Measurements from ENCODE around the gene MVD.
"Not testable (repeated sequence)": the region's sequence is repeated elsewhere in the genome, so short reads cannot be mapped to it uniquely, and the experiment has no call there.

The MVD gene

GRCh38 chr16:88673716-88674379 lies 11.0 kb upstream of the MVD start:
- H3K4me2 ChIP-seq (ENCODE audit: low read depth, low read length, poor library complexity, severe bottlenecking): no peak overlapping the region
- no peak overlapping the region for H3K9ac ChIP-seq (ENCODE audit: low read length)
- no peaks in the 10 kb centered on the region for H3F3A ChIP-seq (ENCODE audit: insufficient read depth)
- H3K79me2 ChIP-seq (ENCODE audit: insufficient read depth, low read length): no peaks in the 10 kb centered on the region
- no peak overlapping the region for H3K4me3 ChIP-seq (ENCODE audit: insufficient read depth, low read length, poor library complexity, severe bottlenecking)
- H3K36me3 ChIP-seq (ENCODE audit: low read length): no peaks in the 10 kb centered on the region
- H3K9me3 ChIP-seq (ENCODE audit: insufficient read depth, low read length): no peaks in the 10 kb centered on the region
- H3K27ac ChIP-seq (ENCODE audit: low read depth, low read length): no peak overlapping the region
- H3K27me3 ChIP-seq (ENCODE audit: low read length): no peaks in the 10 kb centered on the region
- H2AFZ ChIP-seq (ENCODE audit: low read depth, low read length, severe bottlenecking): no peak overlapping the region
- H4K20me1 ChIP-seq (ENCODE audit: low read depth, low read length): no peaks in the 10 kb centered on the region
- no peak for TF ChIP-seq EZH2phosphoT487 (conservative IDR thresholded peaks at IDR 0.05; ENCODE audit: low read length)
- H3K9me2 ChIP-seq (replicated peaks; ENCODE audit: insufficient read depth, low read length): no peaks in the 10 kb centered on the region

GRCh38 chr16:88672776-88673175 lies 9.9 kb upstream of the MVD start:
- Histone ChIP-seq H3K9ac (ENCODE audit: low read length) (no peak overlapping the region), H4K20me1 (ENCODE audit: low read depth, low read length) (no peaks in the 10 kb centered on the region), H3K36me3 (ENCODE audit: low read length) (no peaks in the 10 kb centered on the region), H3K4me3 (ENCODE audit: insufficient read depth, low read length, poor library complexity, severe bottlenecking) (no peak overlapping the region), H3K9me3 (ENCODE audit: insufficient read depth, low read length) (no peaks in the 10 kb centered on the region), H3K79me2 (ENCODE audit: insufficient read depth, low read length) (no peaks in the 10 kb centered on the region), H3K27me3 (ENCODE audit: low read length) (no peaks in the 10 kb centered on the region), H3F3A (ENCODE audit: insufficient read depth) (no peaks in the 10 kb centered on the region), H2AFZ (ENCODE audit: low read depth, low read length, severe bottlenecking) (no peak overlapping the region), H3K9me2 (replicated peaks; ENCODE audit: insufficient read depth, low read length) (no peaks in the 10 kb centered on the region), H3K4me2 (ENCODE audit: low read depth, low read length, poor library complexity, severe bottlenecking) (no peak overlapping the region), H3K27ac (ENCODE audit: low read depth, low read length) (no peak overlapping the region)
- TF ChIP-seq EZH2phosphoT487 (conservative IDR thresholded peaks at IDR 0.05; ENCODE audit: low read length): no peak
- no peak for TF ChIP-seq CTCF (IDR thresholded peaks at IDR 0.05; ENCODE audit: insufficient read depth, low read length, poor library complexity, severe bottlenecking)

- Histone ChIP-seq H3K4me3 (ENCODE audit: insufficient read depth, low read length, poor library complexity, severe bottlenecking) (no peak overlapping the region), H3K9me2 (replicated peaks; ENCODE audit: insufficient read depth, low read length) (no peaks in the 10 kb centered on the region), H3K9me3 (ENCODE audit: insufficient read depth, low read length) (no peaks in the 10 kb centered on the region), H3K36me3 (ENCODE audit: low read length) (no peaks in the 10 kb centered on the region), H3K27ac (ENCODE audit: low read depth, low read length) (no peak overlapping the region), H3K79me2 (ENCODE audit: insufficient read depth, low read length) (no peaks in the 10 kb centered on the region), H3K27me3 (ENCODE audit: low read length) (no peaks in the 10 kb centered on the region), H3F3A (ENCODE audit: insufficient read depth) (no peaks in the 10 kb centered on the region), H3K9ac (ENCODE audit: low read length) (no peak overlapping the region), H4K20me1 (ENCODE audit: low read depth, low read length) (no peaks in the 10 kb centered on the region), H3K4me2 (ENCODE audit: low read depth, low read length, poor library complexity, severe bottlenecking) (no peak overlapping the region), H2AFZ (ENCODE audit: low read depth, low read length, severe bottlenecking) (no peak overlapping the region)
- TF ChIP-seq CTCF (IDR thresholded peaks at IDR 0.05; ENCODE audit: insufficient read depth, low read length, poor library complexity, severe bottlenecking): no peak
- no peak for TF ChIP-seq EZH2phosphoT487 (conservative IDR thresholded peaks at IDR 0.05; ENCODE audit: low read length)
These were observed 8.9 kb upstream of the MVD start for GRCh38 chr16:88671806-88672205.

GRCh38 chr16:88669980-88670379 lies 7.1 kb upstream of the MVD start:
- Histone ChIP-seq H3K9me2 (replicated peaks; ENCODE audit: insufficient read depth, low read length) (no peaks in the 10 kb centered on the region), H3K4me3 (ENCODE audit: insufficient read depth, low read length, poor library complexity, severe bottlenecking) (no peak overlapping the region), H4K20me1 (ENCODE audit: low read depth, low read length) (no peaks in the 10 kb centered on the region), H3K9ac (ENCODE audit: low read length) (no peak overlapping the region), H3K4me2 (ENCODE audit: low read depth, low read length, poor library complexity, severe bottlenecking) (no peak overlapping the region), H2AFZ (ENCODE audit: low read depth, low read length, severe bottlenecking) (no peak overlapping the region), H3K36me3 (ENCODE audit: low read length) (no peaks in the 10 kb centered on the region), H3K27ac (ENCODE audit: low read depth, low read length) (no peak overlapping the region), H3K27me3 (ENCODE audit: low read length) (no peaks in the 10 kb centered on the region), H3F3A (ENCODE audit: insufficient read depth) (0 out of 2 replicates have a peak, but pooled peaks cover 6% of the 10 kb centered on the region), H3K79me2 (ENCODE audit: insufficient read depth, low read length) (no peaks in the 10 kb centered on the region), H3K9me3 (ENCODE audit: insufficient read depth, low read length) (no peaks in the 10 kb centered on the region)
- no peak for TF ChIP-seq EZH2phosphoT487 (conservative IDR thresholded peaks at IDR 0.05; ENCODE audit: low read length)
- no peak for TF ChIP-seq CTCF (IDR thresholded peaks at IDR 0.05; ENCODE audit: insufficient read depth, low read length, poor library complexity, severe bottlenecking)

GRCh38 chr16:88669493-88669892 lies 6.6 kb upstream of the MVD start:
- H3K9ac ChIP-seq (ENCODE audit: low read length); H3K4me3 ChIP-seq (ENCODE audit: insufficient read depth, low read length, poor library complexity, severe bottlenecking); H3K36me3 ChIP-seq (ENCODE audit: low read length); H3K4me2 ChIP-seq (ENCODE audit: low read depth, low read length, poor library complexity, severe bottlenecking); H4K20me1 ChIP-seq (ENCODE audit: low read depth, low read length); H3K27me3 ChIP-seq (ENCODE audit: low read length); H3K9me3 ChIP-seq (ENCODE audit: insufficient read depth, low read length); H3K9me2 ChIP-seq (replicated peaks; ENCODE audit: insufficient read depth, low read length); H3K79me2 ChIP-seq (ENCODE audit: insufficient read depth, low read length); H3K27ac ChIP-seq (ENCODE audit: low read depth, low read length); H2AFZ ChIP-seq (ENCODE audit: low read depth, low read length, severe bottlenecking): not testable (repeated sequence)
- H3F3A ChIP-seq (ENCODE audit: insufficient read depth): 0 out of 2 replicates have a peak, but pooled peaks cover 10% of the 10 kb centered on the region

All from SU-DHL-6 (cell line).